ENCODE data around the gene VWCE. TPM values are rescaled to one million over a fixed set of nuclear protein-coding genes. Genes with fewer than 3 reads are reported as not detected.

Gene VWCE
- total RNA-seq, 1 donor from 2014 or later: 1.7 TPM

DNA sequence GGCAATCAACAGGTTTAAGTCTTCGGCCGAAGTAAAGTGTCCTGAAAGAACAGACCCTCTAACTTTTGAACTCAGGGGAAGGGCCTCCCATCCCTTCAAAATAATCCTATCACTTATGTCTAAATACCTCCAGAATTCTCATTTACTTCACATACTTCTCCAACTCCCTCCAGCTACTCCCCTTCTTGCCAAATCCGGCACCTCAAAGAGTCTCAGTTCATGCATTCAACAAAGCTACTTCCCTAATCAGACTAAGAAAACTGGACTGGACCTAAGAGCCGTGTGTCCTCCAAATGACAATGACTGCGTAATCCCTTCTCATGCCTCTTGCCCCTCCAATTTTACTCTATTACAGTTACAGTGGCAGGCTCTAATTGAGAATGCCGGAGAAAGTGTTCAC, 36.5 kb upstream of the VWCE start:
- no peak for DNase-seq (ENCODE audit: low read depth, low spot score)

DNA sequence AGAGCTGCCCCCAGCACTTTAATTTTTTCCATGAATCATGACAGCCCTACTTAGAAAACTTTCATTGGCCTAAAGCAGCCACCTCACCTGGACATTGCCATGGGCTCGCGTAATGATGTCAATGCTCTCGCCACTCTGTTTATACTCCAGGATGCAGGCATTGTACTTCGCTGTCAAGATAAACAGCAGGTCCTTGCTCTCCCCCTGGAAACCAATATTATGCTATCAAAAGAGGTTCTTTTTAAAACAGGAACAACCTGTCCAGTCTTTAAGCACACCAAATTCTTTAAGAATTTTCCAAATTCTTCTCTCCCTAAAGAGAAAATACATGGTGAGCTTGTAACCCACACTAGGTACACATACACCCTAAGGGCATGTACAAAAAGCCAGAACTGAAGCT, 34.8 kb upstream of the VWCE start:
- no peak for DNase-seq (ENCODE audit: low read depth, low spot score)

DNA sequence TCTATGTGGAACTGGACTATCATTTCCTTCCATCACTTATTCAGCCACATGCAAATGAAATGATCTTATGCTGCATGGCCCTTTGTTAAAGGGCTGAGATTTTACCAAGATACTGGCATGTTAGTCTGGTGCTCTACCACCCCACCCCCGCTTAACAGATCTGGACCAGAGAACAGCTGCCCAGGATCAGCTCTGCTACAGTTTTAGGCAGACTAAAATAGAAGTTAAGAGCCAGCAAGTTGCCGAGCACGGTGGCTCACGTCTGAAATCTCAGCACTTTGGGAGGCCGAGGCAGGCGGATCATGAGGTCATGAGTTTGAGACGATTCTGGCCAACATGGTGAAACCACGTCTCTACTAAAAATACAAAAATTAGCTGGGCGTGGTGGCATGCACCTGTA, 33.2 kb upstream of the VWCE start:
- DNase-seq (ENCODE audit: low read depth, low spot score): no peak

DNA sequence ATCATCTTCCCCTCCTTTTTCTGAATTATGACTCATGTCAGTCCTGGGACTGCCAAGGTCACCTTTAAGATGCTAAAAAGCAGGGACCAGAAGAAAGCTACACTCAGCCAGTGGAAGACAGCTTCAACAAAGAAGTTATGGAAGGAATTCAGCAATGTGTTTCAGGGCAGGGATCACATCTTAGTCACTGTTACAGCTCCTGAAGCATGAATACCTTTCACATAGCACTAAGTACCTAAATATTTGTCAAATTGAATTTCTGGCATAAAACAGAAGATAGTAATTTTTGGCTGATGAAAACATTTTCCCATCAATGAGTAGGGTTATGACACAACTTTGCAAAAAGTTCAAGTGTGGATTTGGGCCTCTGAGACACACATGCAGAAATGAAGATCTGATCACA, 32.6 kb upstream of the VWCE start:
- no peak for DNase-seq (ENCODE audit: low read depth, low spot score)

DNA sequence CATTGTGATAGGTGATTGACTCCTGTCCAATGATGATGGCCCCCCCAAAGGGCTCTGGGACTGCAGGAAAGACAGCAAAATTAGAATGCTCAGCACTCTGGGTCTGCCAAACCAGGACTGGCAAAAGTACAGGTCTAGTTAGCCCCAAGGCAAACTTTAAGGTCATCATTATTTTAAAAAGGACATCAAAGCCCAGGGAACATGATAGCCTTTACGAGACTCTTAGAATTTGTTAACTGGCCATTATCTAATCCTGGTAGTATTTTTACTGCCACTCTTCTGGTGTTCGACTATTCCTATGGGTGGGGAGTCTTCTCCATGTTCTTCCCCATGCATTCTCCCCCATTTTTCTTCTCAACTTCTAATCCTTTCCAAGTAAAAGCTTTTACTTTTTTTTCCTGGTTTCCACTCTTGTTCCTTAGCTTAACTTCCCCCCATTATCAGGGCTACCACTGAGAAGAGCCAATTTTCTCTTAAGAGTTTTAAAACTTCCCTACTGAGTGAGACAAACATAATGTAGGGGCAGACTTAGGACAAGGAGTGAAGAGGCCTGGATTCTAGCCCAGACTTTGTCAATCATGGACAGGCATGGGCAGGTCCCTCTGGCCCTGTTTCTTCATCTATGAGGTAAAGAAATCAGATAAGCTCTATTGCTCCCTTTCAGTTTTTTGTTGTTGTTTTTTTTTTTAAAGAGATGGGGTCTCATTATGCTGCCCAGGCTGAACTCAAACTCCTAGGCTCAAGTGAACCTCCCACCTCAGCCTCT, 30.7 kb upstream of the VWCE start:
- DNase-seq (ENCODE audit: low read depth, low spot score): no peak

DNA sequence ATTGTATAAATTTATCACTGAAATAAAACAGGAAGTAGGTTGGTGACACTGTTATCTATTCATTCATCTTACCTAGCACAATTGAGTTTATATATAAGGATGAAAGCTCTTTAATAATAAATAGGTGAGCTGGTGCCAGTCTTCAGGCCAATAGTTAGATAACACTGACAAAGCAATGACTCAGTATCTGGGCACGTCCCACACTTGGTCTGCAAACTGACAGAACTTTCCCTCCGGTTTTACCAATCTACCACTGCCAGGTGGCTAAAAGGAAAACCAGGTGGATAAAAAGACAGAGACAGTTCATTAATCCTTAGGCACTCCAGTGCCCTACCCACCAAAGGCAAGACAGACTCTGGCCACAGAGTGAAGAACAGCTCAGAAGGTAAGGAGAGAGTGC, 20.1 kb upstream of the VWCE start:
- DNase-seq (ENCODE audit: low read depth, low spot score): no peak

DNA sequence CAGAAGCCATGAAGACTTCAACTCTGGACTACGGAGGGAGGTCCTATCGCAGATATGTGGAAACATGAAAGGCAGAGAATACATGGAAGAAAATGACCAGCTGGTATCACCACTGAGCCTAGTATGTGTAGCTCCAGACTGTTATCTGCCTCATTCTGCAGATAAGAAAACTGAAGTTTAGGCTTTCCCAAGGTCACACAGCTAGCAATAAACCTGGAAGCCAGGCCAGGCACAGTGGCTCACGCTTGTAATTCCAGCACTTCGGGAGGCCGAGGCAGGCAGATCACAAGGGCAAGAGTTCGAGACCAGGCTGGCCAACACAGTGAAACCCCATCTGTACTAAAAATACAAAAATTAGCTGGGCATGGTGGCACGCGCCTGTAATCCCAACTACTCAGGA, 15.6 kb upstream of the VWCE start:
- no peak for DNase-seq (ENCODE audit: low read depth, low spot score)

DNA sequence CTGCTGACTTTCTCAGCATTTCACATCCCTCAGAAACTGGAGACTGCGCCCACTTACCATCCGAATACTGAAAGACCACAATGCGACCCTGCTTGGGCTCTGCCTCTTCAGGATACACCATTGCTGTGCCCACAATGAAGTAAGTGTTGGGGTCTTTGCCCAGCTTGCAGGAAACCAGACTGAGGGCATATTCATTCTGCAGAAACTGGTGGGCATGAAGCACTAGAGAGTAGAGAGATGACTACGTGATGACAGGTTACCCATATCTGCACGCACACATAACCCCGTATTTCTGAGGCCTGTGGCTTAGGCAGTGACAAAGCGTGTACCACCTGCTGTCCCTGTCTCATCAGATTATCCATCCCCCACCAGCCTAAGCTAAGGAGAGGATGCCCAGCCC, 14.6 kb upstream of the VWCE start:
- DNase-seq (ENCODE audit: low read depth, low spot score): no peak

DNA sequence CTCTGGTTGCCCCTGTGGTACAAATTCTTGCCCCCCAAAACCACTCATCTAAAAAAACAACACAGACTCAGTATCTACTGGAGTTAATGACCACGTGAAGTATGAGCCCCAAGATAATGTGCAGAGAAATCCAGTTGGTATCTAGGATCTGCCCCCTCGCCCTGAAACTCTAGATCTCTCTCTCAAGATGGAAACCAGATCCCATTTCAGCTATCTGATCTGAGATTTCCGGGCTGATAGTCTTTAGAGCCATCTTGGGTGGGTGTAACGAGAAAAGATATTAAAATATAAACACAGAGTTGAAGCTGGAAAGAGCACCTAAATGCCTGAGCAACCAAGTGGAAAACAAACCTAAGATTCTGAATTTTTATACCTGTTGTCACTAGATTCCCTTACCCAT, 14.0 kb upstream of the VWCE start:
- no peak for DNase-seq (ENCODE audit: low read depth, low spot score)

DNA sequence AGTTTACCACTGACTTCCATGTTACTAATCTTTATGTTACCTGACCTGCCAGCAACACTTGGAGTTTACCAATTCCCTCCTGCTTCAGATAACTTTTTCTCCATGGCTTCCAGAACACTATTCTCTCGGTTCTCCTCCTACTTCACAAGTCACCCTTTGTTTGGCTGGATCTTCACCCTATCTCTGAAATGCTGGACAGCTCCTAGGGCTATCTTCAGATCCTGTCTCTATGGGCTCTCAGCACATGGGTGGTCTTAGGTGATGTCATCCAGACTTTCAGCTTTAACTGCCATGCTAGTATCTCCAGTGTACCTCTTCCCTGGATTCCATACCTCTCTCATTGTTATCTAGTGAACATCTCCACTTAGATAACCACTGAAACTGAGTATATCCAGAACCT, 12.2 kb upstream of the VWCE start:
- no peak for DNase-seq (ENCODE audit: low read depth, low spot score)

DNA sequence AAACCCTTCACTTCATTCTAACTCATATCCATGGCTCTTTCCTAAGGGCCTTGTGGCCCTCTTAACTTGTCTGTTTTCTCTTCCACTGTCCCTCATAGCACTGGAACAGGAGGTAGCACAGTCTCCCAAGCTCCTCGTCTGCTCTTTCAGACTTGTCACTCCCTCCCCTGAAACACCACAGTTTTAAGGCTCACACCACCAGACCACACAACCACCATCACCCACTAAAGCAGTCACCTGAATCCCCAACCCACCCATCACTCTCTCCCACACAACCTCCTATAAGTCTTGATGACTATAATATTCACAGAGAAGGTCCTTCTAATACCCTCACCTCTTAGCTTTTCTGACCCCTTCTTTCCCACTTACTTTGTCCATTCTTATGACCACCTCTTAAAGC, 11.1 kb upstream of the VWCE start:
- DNase-seq (ENCODE audit: low read depth, low spot score): no peak

DNA sequence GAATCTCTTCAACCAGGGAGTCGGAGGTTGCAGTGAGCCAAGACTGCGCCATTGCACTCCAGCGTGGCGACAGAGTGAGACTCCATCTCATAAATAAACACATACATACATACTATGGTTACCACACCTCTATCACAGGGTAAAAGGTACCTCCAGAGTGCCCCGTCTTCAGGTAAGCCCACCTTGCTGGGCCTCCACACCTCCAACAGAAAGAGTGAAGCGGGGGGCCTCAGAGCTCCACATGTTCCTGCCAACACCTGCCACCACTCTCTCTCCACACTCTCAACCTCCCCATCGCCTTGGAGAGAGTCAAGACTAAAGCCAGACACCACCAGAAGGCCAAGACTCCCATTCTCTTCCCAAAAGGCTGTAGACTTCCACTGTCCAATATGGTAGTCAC, 10.3 kb upstream of the VWCE start:
- no peak for DNase-seq (ENCODE audit: low read depth, low spot score)

DNA sequence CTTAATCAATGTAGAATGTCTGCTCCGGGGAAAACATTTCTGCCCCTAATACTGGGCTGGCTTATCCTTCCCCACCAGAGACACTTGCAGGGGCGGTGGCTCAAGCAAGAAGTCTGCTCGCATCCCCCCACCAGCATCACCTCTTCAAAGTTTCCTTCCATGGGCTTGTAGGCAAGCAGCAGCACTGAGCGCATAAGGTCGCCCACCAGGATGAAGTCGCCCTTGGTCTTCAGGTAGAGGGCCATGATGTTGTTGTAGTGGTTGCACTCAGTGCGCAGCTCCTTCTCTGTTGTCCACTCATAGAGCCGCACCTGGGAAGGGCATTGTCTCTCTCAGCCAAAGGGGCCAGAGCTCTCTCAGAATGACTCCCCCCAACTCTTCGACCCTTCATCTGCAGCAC, 8.6 kb upstream of the VWCE start:
- no peak for DNase-seq (ENCODE audit: low read depth, low spot score)

DNA sequence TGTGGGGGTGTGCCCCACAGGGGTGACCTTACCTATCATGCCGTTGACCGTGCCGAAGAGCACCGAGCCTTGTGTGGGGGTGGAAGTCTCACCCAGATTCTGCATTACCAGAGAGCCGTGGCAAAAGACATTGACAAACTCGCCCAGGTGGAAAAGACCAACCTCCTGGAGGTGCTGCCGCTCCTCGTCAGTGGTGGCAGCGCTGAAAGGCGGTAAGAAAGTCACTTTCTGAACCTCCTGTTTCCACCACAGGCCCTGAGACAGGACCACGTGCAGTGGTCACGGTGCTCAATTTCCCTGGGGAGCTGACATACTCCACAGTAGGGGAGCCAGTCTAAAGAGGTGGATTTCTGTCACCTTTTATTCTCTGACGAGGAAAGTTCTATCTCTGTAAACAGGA, 7.4 kb upstream of the VWCE start:
- no peak for DNase-seq (ENCODE audit: low read depth, low spot score)

DNA sequence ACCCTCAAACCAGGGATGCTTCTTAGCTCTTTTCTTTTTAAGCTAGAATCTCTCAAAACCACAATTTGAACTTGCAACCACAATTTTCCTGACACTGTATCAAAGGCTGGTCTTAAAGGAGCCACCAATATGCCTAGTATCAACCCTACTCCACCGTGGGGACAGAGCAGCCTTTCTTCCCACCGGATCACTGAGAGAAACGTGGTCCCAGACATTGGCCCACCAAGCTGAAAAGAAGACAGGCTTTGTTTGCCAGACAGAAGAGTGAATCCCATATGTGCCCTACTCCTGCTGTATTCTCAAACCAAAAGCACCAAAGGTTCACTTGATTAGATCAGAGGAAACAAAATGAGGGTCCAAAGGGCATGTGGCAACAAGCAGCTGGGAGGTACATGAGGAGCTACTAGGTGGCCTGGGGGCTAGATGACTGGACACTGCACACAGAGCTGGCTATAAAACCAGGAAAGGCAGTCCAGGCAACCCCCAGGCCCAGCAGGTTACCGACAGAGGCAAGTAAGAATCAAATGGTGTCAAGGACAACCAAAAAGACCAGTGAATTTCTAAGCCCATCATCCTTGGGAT, 3.6 kb upstream of the VWCE start:
- DNase-seq (ENCODE audit: low read depth, low spot score): no peak

DNA sequence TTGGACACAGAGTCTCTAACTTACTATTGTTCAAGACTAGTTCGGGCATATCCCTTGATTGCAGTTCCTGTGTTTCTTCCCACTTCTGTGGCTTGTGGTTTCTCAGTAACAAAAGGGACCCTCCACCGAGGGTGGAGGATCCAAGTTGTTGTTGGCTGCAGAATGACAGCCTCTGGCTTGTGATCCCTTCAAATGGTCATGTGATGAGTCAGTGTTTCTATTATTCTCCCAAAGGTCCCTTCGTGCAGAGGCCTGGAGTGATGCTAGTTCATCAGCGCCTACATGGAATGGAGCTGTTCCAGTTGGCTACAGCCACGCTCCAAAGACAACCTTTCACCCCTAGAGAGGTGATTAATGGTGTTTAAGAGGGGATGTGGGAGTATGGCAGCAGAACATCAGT, 2.6 kb upstream of the VWCE start:
- DNase-seq (ENCODE audit: low read depth, low spot score): peak; percentile 84

DNA sequence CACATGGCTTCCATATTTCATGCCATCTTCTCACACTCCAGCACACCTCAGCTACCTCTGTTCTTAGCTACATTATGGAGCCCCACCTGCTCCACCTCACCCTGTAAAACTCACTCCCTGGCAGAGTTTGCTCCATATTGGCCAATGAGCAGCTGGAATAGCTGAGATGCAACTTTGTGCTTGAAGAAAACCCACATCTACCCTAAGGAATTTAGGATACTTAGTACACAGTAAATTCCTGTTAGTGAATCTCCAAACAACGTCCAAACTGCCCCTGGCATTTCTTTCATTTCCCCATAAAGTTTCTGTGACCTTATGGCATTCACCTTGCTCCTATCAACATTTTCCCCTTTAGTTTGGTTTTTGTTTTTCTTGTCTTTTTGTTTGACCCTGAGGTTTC, 2.2 kb upstream of the VWCE start:
- no peak for DNase-seq (ENCODE audit: low read depth, low spot score)

DNA sequence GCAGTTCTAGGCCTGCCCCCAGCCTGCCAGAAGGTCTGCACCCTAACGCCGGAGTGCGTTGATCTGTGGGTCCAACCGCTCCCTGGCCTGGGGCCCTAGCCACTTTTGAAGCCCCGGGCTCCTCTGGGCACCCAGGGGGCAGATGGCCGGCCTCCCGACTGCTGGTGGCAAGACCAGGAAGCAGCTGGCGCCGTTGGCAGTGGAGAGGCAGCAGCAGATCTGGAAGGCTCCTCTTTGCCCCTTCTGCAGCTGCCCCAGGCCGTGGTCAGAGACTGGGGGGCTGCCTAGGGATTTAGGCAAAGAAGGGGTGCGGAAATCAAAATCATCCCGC, 445 bp upstream of the VWCE start:
- no peak for DNase-seq (ENCODE audit: low read depth, low spot score)

DNA sequence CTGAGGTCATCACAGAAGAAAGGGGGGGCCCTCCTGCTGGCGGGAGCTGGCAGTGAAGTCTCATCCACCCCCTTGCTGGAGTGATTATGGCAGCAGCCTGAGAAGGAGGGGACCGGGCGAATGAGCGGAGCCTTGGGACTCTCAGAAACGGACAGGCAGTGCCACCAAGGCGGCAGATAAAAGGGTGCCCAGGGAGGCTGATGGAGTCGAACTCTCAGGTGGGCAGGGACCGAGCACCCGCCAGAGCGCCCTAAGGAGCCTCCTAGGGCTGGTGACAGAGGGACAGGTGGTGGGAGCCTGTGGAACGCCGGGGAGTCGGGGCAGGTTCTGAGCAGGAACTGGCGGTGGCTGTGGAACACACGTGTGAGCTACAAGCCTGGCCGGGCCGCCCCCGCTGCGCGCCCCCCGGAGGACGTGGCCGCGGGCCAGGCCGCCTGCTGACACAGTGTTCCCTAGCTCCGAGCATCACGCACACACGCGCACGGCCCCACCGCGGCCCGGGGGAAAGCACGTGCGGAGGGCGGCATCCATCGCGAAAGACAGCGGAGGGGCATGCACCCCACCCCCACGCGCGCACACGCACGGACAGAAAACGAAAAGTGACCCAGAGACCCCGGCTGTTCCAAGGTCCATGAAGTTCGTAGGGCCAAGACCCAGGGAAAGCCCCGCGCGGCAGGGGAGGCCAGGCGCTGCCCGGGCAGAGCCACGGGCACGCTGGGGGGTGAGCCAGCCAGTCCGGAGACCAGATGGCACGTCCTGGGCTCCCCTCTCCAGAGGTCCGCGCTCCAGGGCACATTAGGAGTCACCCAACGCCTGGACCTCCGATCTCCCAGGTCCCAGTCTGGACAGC, 1.0 kb downstream of the VWCE start:
- DNase-seq (ENCODE audit: low read depth, low spot score): no peak

DNA sequence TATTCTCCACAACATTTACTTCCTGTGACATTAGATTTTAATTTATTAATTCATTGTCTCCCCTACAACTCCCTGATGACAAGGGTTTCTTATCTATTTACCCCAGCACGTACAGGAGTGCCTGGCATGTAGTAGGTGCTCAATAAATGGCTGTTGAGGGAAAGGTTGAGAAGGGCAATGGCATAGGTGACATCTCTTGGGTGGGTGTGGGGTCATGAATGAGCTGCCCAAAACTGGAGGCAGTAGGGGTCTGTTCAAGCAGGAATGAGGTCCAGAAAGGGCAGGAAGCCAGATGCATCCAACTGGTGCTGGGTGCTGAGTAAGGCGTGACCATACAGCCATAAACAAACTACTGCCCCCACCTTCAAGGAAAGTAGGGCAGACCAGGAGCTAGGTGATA, 2.8 kb downstream of the VWCE start:
- DNase-seq (ENCODE audit: low read depth, low spot score): no peak

DNA sequence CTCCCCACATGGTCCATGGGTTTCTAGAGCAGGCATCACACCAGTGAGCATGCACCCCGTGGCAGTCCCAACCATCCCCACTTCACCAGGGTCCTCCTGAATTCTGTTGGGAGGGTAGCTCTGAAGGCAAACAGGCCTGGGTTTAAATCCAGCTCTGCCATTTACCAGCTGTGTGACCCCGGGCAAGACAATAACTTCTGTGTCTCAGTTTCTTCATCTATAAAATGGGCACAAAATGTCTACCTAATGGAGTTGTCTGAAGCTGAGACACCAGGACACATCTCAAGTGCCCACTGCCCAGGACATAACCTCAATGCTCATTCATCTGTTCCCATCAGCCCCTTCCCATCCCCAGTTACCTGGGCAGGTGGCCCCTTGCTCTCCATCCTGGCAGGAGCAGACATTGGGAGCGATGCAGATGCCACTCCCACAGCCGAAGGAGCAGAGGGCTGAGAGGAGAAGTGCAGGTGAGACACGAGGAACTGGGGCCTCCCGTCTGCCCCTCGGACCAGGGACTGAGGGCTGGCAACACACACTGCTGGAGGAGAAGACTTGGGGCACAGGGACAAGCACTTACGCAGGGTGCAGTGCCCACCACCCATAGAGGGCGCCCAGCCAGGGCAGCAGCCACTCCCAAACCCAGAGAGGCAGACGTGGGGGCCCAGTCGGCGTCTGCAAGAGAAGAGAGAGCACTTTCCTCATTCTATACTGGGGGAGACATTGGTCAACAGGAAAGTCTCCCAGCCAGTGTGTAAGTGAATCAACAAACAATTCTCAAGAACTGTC, 4.0 kb downstream of the VWCE start:
- no peak for DNase-seq (ENCODE audit: low read depth, low spot score)

DNA sequence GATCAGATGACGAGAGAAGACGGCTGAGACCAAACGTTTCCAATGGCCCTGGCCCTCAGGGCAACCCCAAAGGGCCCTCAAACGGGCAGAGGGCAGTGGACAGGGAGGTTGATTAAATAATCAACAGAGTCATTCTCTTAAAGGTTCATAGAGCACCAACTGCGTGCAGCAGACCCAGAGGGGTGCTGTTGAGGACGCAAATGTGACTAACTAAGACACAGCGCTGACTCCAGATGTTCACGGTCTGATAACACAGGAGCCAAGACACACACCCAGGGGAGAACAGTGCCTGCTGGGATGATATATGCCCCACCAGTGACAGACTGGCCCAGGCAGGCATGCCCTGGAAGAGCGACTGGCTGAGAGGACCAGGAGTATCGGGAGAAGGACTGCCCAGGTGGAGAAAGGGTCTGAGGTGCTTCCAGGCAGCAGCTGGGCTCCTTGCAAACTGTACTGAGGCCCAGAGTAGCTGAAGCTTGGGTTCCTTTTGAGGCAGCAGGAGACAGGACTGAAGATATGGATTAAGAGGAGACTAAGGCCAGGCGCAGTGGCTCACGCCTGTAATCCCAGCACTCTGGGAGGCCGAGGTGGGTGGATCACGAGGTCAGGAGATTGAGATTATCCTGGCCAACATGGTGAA, 7.7 kb downstream of the VWCE start:
- no peak for DNase-seq (ENCODE audit: low read depth, low spot score)

Data from pulmonary artery endothelial cell (primary cell).